Caco-2 (cell line): ENCODE measurements around the gene THSD8. TPM values are rescaled to one million over a fixed set of nuclear protein-coding genes. Genes with fewer than 3 reads are reported as not detected.
A peak's percentile ranks its signal among the peaks of the same experiment; 100 is the strongest.

Experiments
- BruUV-seq: library from RNA; stranded (reverse); fragments of 400-500 nt; replicated peaks from 2 replicates; lab custom pipeline; 2021; lab: Mats Ljungman, UMichigan
- CTCF ChIA-PET: fragments of 300-600 bp; sonication (Branson Sonifier 250); formaldehyde crosslinking; loops from one replicate; lab custom pipeline; 2022; ENCODE audit warnings: antibody characterized with exemption; lab: Charles Lee
- POLR2A ChIA-PET: fragments of 300-600 bp; sonication (Branson Sonifier 250); formaldehyde crosslinking; loops from one replicate; lab custom pipeline; 2022; ENCODE audit warnings: antibody characterized with exemption; lab: Charles Lee
- DNase-seq, 2 experiments: peaks; one replicate each; pipeline versions ENCODE4 v3.0.0 to v3.0.0-alpha.2; 2020 to 2022
- H3K27me3 ChIP-seq: replicated peaks from 2 replicates; pipeline ENCODE4 v1.6.0; 2011; ENCODE audit warnings: low read length; ENCODE audit not compliant: control insufficient read depth, insufficient read depth
- H3K36me3 ChIP-seq: 2 replicates; pipeline ENCODE4 v1.5.1; 2011; ENCODE audit warnings: low read length; ENCODE audit not compliant: control insufficient read depth, insufficient read depth
- H3K4me1 ChIP-seq: fragments of 250-450 bp; sonication (Bioruptor Pico); 2 replicates; pipeline ENCODE4 v1.5.1; 2020; ENCODE audit warnings: mild to moderate bottlenecking
- H3K4me3 ChIP-seq: 2 replicates; pipeline ENCODE4 v1.5.1; 2011; ENCODE audit warnings: low read depth, mild to moderate bottlenecking, control low read depth, low read length
- H3K9me3 ChIP-seq: fragments of 250-450 bp; sonication (Bioruptor Pico); 2 replicates; pipeline ENCODE4 v1.5.1; 2020; ENCODE audit warnings: mild to moderate bottlenecking, moderate library complexity
- H3K27ac Mint-ChIP-seq: one replicate; pipeline ENCODE4 v1.8.0; 2022; ENCODE audit warnings: mixed read lengths; ENCODE audit not compliant: unreplicated experiment
- H3K27me3 Mint-ChIP-seq: one replicate; pipeline ENCODE4 v1.8.0; 2022; ENCODE audit warnings: mixed read lengths; ENCODE audit not compliant: insufficient read depth, unreplicated experiment
- H3K36me3 Mint-ChIP-seq: one replicate; pipeline ENCODE4 v1.8.0; 2022; ENCODE audit warnings: mild to moderate bottlenecking, mixed read lengths; ENCODE audit not compliant: insufficient read depth, unreplicated experiment
- H3K4me1 Mint-ChIP-seq: one replicate; pipeline ENCODE4 v1.8.0; 2022; ENCODE audit warnings: low read depth, mixed read lengths; ENCODE audit not compliant: unreplicated experiment
- H3K4me3 Mint-ChIP-seq: one replicate; pipeline ENCODE4 v1.8.0; 2022; ENCODE audit warnings: mild to moderate bottlenecking, moderate library complexity, mixed read lengths; ENCODE audit not compliant: unreplicated experiment
- H3K9me3 Mint-ChIP-seq: one replicate; pipeline ENCODE4 v1.8.0; 2022; ENCODE audit warnings: mixed read lengths; ENCODE audit not compliant: unreplicated experiment
- CTCF ChIP-seq, 2 experiments: fragments of 200-600 bp in 1 of 2; IDR thresholded peaks; 1 replicate in 1 of 2; 2 replicates in 1 of 2; pipeline versions ENCODE4 v1.5.1 to v1.8.0; 2011 to 2022; ENCODE audit warnings: antibody characterized with exemption in 1 of 2, control low read depth in 1 of 2, inconsistent platforms in 1 of 2, low read depth in 1 of 2, low read length in 1 of 2, mild to moderate bottlenecking in 1 of 2, moderate library complexity in 1 of 2; ENCODE audit not compliant: insufficient read depth in 1 of 2, severe bottlenecking in 1 of 2, unreplicated experiment in 1 of 2
- intact Hi-C: fragments of 100-400 bp; cut with micrococcal nuclease; formaldehyde crosslinking; loops from one replicate; pipeline ENCODE4 v1.10.0; 2022; ENCODE audit not compliant: unreplicated experiment
- total RNA-seq: library from RNA; stranded (reverse); gene quantifications from 2 replicates; pipeline ENCODE4 v1.2.3, GENCODE V29; 2022

THSD8 gene
- total RNA-seq, 1 experiment from 2014 or later, result 25.9 TPM

GRCh38 chr19:12789098-12789903 lies 12.6 kb upstream of the THSD8 start:
- Histone ChIP-seq H3K4me3 (peak overlapping the region; percentile 41), H3K36me3 (no peaks in the 10 kb centered on the region), H3K4me1 (peaks cover 33% of the 10 kb centered on the region), H3K27me3 (no peaks in the 10 kb centered on the region), H3K9me3 (no peaks in the 10 kb centered on the region)
- Mint-ChIP-seq H3K27me3 (no peaks in the 10 kb centered on the region), H3K4me1 (peaks cover 21% of the 10 kb centered on the region), H3K4me3 (peak overlapping the region; percentile 92), H3K36me3 (peaks cover 39% of the 10 kb centered on the region), H3K27ac (peak overlapping the region; percentile 90), H3K9me3 (no peaks in the 10 kb centered on the region)
- CTCF ChIA-PET, result interaction anchor here (0.5 to 1.5 kb wide), 5 partner anchors 12 to 853 kb away, joined by 3 to 9 read pairs (median 3); partner anchors contain the start of gene HOOK2
- POLR2A ChIA-PET, result interaction anchor here (0.6 to 1.0 kb wide), 4 partner anchors 11 to 84 kb away, joined by 3 to 5 read pairs (median 4); partner anchors contain the start of gene GET3
- intact Hi-C loops, result no loop called here
- TF ChIP-seq CTCF (IDR thresholded peaks at IDR 0.05; ENCODE audit: insufficient read depth in 1 of 2, low read depth in 1 of 2, low read length in 1 of 2, severe bottlenecking in 1 of 2, unreplicated experiment in 1 of 2), result no peak
- no TSS peak for BruUV-seq
- no peak for DNase-seq

- H3K9me3 ChIP-seq, result no peaks in the 10 kb centered on the region
- no peaks in the 10 kb centered on the region for H3K36me3 ChIP-seq
- ChIA-PET POLR2A (interaction anchor here (0.6 to 1.0 kb wide), 3 partner anchors 11 to 83 kb away, joined by 3 to 5 read pairs (median 4); partner anchors contain the start of gene GET3), CTCF (interaction anchor here (0.5 to 1.5 kb wide), 2 partner anchors 13 to 852 kb away, joined by 3 to 9 read pairs; no protein-coding TSS in a partner anchor)
- Mint-ChIP-seq H3K36me3 (peaks cover 42% of the 10 kb centered on the region), H3K9me3 (no peaks in the 10 kb centered on the region), H3K4me1 (peaks cover 21% of the 10 kb centered on the region), H3K27me3 (no peaks in the 10 kb centered on the region), H3K27ac (peak overlapping the region; percentile 83), H3K4me3 (peak overlapping the region; percentile 92)
- H3K27me3 ChIP-seq, result no peaks in the 10 kb centered on the region
- TF ChIP-seq CTCF (IDR thresholded peaks at IDR 0.05; ENCODE audit: insufficient read depth in 1 of 2, low read depth in 1 of 2, low read length in 1 of 2, severe bottlenecking in 1 of 2, unreplicated experiment in 1 of 2), result no peak
- H3K4me1 ChIP-seq, result peaks cover 25% of the 10 kb centered on the region
- H3K4me3 ChIP-seq, result peak overlapping the region; percentile 40
- DNase-seq, result peak; percentile 95 to 96
- intact Hi-C loops, result loop anchor here (1.0 to 5.0 kb wide), 2 partner anchors 8 to 362 kb away; partner anchors contain the start of genes IER2 and STX10
- BruUV-seq, result no TSS peak
These were observed 11.8 kb upstream of the THSD8 start for GRCh38 chr19:12789904-12790619.
